ENCODE results near the gene RESF1.
"Not testable (repeated sequence)": the region's sequence is repeated elsewhere in the genome, so short reads cannot be mapped to it uniquely, and the experiment has no call there.

Gene RESF1

GRCh38 chr12:31959161-31959700 is at the start of gene RESF1:
RESF1 (plus strand) TSS chr12:31959415; CDS start chr12:31980956, 21,541 bp downstream.
- DNase-seq: peak; percentile 83

GRCh38 chr12:31914927-31915326 is 44.3 kb upstream of the RESF1 start:
- no peak for DNase-seq

- DNase-seq: no peak
Observed at GRCh38 chr12:31915446-31915845, 43.8 kb upstream of the RESF1 start.

- peak; percentile 24 for DNase-seq
Observed at GRCh38 chr12:31922341-31923062, 36.7 kb upstream of the RESF1 start.

- no peak for DNase-seq
Observed at GRCh38 chr12:31923063-31923412, 36.2 kb upstream of the RESF1 start.

GRCh38 chr12:31928246-31929026 is 30.8 kb upstream of the RESF1 start:
- DNase-seq: no peak

GRCh38 chr12:31929027-31929526 is 30.1 kb upstream of the RESF1 start:
- DNase-seq: no peak

GRCh38 chr12:31931796-31932715 is 27.2 kb upstream of the RESF1 start:
- DNase-seq: no peak

- no peak for DNase-seq
Observed at GRCh38 chr12:31944299-31944698, 14.9 kb upstream of the RESF1 start.

GRCh38 chr12:31947971-31948370 is 11.2 kb upstream of the RESF1 start:
- DNase-seq: no peak

- not testable (repeated sequence) for DNase-seq
Observed at GRCh38 chr12:31948697-31949359, 10.4 kb upstream of the RESF1 start.

- no peak for DNase-seq
Observed at GRCh38 chr12:31950088-31950487, 9.1 kb upstream of the RESF1 start.

GRCh38 chr12:31950492-31950891 is 8.7 kb upstream of the RESF1 start:
- no peak for DNase-seq

- DNase-seq: no peak
Observed at GRCh38 chr12:31951008-31951407, 8.2 kb upstream of the RESF1 start.

- no peak for DNase-seq
Observed at GRCh38 chr12:31951939-31952338, 7.3 kb upstream of the RESF1 start.

GRCh38 chr12:31952418-31952817 is 6.8 kb upstream of the RESF1 start:
- no peak for DNase-seq

GRCh38 chr12:31954925-31955858 is 4.0 kb upstream of the RESF1 start:
- no peak for DNase-seq

- no peak for DNase-seq
Observed at GRCh38 chr12:31958569-31959160, 550 bp upstream of the RESF1 start.

GRCh38 chr12:31959701-31960391 is 631 bp downstream of the RESF1 start:
- peak; percentile 53 for DNase-seq

- no peak for DNase-seq
Observed at GRCh38 chr12:31961137-31961536, 1.9 kb downstream of the RESF1 start.
